ENCODE measurements around the gene TTLL13.
A peak's percentile ranks its signal among the peaks of the same experiment; 100 is the strongest.

Gene TTLL13

GRCh38 chr15:90217671-90218394 lies 31.5 kb upstream of the TTLL13 start:
- no peak for DNase-seq

GRCh38 chr15:90219421-90220141 lies 29.8 kb upstream of the TTLL13 start:
- DNase-seq: peak in 5 of 14 donors; percentile 10 to 33 (median 13)

GRCh38 chr15:90221246-90221900 lies 28.0 kb upstream of the TTLL13 start:
- peak in 13 of 14 donors; percentile 8 to 77 (median 61) for DNase-seq

GRCh38 chr15:90222547-90222946 lies 26.8 kb upstream of the TTLL13 start:
- no peak for DNase-seq

GRCh38 chr15:90223441-90224165 lies 25.8 kb upstream of the TTLL13 start:
- no peak for DNase-seq

GRCh38 chr15:90225047-90225446 lies 24.3 kb upstream of the TTLL13 start:
- no peak for DNase-seq

- DNase-seq: no peak
Observed at GRCh38 chr15:90225504-90226234, 23.7 kb upstream of the TTLL13 start.

- DNase-seq: no peak
Observed at GRCh38 chr15:90227336-90227735, 22.0 kb upstream of the TTLL13 start.

- DNase-seq: no peak
Observed at GRCh38 chr15:90227816-90228772, 21.3 kb upstream of the TTLL13 start.

GRCh38 chr15:90228960-90229359 lies 20.4 kb upstream of the TTLL13 start:
- no peak for DNase-seq

- DNase-seq: peak in 8 of 14 donors; percentile 29 to 52 (median 40)
Observed at GRCh38 chr15:90230071-90230494, 19.3 kb upstream of the TTLL13 start.

GRCh38 chr15:90230610-90231009 lies 18.7 kb upstream of the TTLL13 start:
- DNase-seq: no peak

- peak in 2 of 14 donors; percentile 24 to 59 for DNase-seq
Observed at GRCh38 chr15:90231028-90232017, 18.0 kb upstream of the TTLL13 start.

GRCh38 chr15:90232196-90232595 lies 17.2 kb upstream of the TTLL13 start:
- no peak for DNase-seq

- no peak for DNase-seq
Observed at GRCh38 chr15:90232941-90233386, 16.4 kb upstream of the TTLL13 start.

- peak in 13 of 14 donors; percentile 49 to 99 (median 93) for DNase-seq
Observed at GRCh38 chr15:90233387-90234095, 15.8 kb upstream of the TTLL13 start, which contains the start of gene CIB1. Gene CIB1 (minus strand): TSS chr15:90233941. CDS start chr15:90233885, 56 bp downstream.

- peak in 2 of 14 donors; percentile 91 to 99 for DNase-seq
Observed at GRCh38 chr15:90234096-90234988, 15.0 kb upstream of the TTLL13 start, which contains the start of gene GDPGP1. Gene GDPGP1 (plus strand): TSS chr15:90234209. CDS start chr15:90240909, 6,700 bp downstream.
